Gastroesophageal sphincter (tissue), 3 donors: Measurements from ENCODE around the gene VIPR2.

ENCODE experiments used
- POLR2A ChIP-seq, 2 donors: fragments of 450-650 bp; IDR thresholded peaks; one replicate each; pipeline ENCODE4 v1.6.1; 2017; ENCODE audit warnings: antibody characterized with exemption in 2 of 2, mild to moderate bottlenecking in 2 of 2, moderate library complexity in 1 of 2
- TF ChIP-seq, protein P1 (sequence below), 4 experiments: fragments of 200-600 bp in 2 of 4; fragments of 450-650 bp in 2 of 4; sonication (generic) in 1 of 4; IDR thresholded peaks; one replicate each; pipeline ENCODE4 v1.5.1; 2017 to 2019; ENCODE audit warnings: antibody characterized with exemption in 4 of 4, mild to moderate bottlenecking in 2 of 4, moderate library complexity in 2 of 4

DNA sequence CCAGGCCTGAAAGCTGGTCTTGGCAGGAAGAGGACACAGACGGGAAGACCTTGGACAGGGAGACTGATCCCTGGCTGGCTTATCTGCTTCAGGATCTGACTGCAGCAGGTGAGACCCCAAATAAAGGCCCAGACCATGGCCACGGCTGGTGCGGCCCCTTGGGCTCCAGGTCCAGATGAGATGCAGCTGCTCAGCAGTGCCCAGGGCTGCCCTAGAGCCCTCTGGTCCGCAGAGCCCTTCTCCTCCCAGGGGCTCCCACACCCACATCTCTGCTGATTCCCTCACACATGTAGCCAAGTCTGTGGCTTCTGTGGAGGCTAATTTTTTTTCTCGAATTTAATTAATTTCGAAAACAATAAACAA, 46.3 kb downstream of the VIPR2 start:
- TF ChIP-seq, protein P1, sequence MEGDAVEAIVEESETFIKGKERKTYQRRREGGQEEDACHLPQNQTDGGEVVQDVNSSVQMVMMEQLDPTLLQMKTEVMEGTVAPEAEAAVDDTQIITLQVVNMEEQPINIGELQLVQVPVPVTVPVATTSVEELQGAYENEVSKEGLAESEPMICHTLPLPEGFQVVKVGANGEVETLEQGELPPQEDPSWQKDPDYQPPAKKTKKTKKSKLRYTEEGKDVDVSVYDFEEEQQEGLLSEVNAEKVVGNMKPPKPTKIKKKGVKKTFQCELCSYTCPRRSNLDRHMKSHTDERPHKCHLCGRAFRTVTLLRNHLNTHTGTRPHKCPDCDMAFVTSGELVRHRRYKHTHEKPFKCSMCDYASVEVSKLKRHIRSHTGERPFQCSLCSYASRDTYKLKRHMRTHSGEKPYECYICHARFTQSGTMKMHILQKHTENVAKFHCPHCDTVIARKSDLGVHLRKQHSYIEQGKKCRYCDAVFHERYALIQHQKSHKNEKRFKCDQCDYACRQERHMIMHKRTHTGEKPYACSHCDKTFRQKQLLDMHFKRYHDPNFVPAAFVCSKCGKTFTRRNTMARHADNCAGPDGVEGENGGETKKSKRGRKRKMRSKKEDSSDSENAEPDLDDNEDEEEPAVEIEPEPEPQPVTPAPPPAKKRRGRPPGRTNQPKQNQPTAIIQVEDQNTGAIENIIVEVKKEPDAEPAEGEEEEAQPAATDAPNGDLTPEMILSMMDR (IDR thresholded peaks at IDR 0.05) = no peak
- no peak for TF ChIP-seq POLR2A (IDR thresholded peaks at IDR 0.05)
